OCI-LY1 (cell line): ENCODE results near the gene SMARCC2.

Experiments used
- EZH2 ChIP-seq: fragments of 200-600 bp; sonication (generic), shearing (Covaris generic); IDR thresholded peaks from 2 replicates; pipeline ENCODE4 v1.8.0; 2017; ENCODE audit warnings: borderline replicate concordance, mixed run types, mild to moderate bottlenecking, antibody characterized with exemption, low read length, moderate library complexity, mixed read lengths
- TF ChIP-seq, protein P1 (sequence below): fragments of 200-600 bp; sonication (generic), shearing (Covaris generic); IDR thresholded peaks from 2 replicates; pipeline ENCODE4 v1.5.1; 2017; ENCODE audit warnings: mild to moderate bottlenecking, antibody characterized with exemption, low read length, moderate library complexity, mixed read lengths

DNA sequence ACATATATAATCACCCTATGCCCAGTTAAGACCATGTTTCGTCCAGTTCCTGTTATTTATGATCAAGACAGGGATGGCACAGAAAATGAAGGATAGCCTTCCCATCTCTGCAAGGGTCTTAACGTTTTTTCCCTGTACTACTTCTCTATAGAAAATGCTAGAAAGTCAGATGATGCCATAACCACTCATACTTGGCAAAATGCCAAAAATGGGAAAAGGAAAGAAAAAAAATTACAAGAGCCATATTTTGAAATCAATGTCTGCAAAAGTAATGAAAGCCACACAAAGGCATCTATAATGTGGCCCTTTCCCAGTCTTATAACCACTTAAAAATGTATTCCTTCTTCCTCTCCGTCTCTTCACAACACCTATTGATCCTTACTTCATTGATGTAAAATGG, 38.7 kb downstream of the SMARCC2 start:
- no peak for TF ChIP-seq EZH2
- TF ChIP-seq, protein P1, sequence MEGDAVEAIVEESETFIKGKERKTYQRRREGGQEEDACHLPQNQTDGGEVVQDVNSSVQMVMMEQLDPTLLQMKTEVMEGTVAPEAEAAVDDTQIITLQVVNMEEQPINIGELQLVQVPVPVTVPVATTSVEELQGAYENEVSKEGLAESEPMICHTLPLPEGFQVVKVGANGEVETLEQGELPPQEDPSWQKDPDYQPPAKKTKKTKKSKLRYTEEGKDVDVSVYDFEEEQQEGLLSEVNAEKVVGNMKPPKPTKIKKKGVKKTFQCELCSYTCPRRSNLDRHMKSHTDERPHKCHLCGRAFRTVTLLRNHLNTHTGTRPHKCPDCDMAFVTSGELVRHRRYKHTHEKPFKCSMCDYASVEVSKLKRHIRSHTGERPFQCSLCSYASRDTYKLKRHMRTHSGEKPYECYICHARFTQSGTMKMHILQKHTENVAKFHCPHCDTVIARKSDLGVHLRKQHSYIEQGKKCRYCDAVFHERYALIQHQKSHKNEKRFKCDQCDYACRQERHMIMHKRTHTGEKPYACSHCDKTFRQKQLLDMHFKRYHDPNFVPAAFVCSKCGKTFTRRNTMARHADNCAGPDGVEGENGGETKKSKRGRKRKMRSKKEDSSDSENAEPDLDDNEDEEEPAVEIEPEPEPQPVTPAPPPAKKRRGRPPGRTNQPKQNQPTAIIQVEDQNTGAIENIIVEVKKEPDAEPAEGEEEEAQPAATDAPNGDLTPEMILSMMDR = no peak
